Stimulated activated naive CD8-positive, alpha-beta T cell treated with anti-CD3 and anti-CD28 coated beads, Interleukin-15, Interleukin-2, amounts not matched to agents 100 ng/mL and 50 ng/mL, for 24 hours (primary cell): Measurements from ENCODE around the gene MARCHF3.
"Not testable (repeated sequence)": the region's sequence is repeated elsewhere in the genome, so short reads cannot be mapped to it uniquely, and the experiment has no call there.

ENCODE experiments used
- H3K27ac Mint-ChIP-seq: one replicate; pipeline ENCODE4 v1.8.0; 2021; ENCODE audit warnings: mild to moderate bottlenecking, mixed read lengths
- H3K27me3 Mint-ChIP-seq: one replicate; pipeline ENCODE4 v1.8.0; 2021; ENCODE audit warnings: mixed read lengths
- H3K36me3 Mint-ChIP-seq: one replicate; pipeline ENCODE4 v1.8.0; 2021; ENCODE audit warnings: low read depth, mixed read lengths
- H3K4me1 Mint-ChIP-seq: one replicate; pipeline ENCODE4 v1.8.0; 2021; ENCODE audit warnings: low read depth, mixed read lengths
- H3K4me3 Mint-ChIP-seq: one replicate; pipeline ENCODE4 v1.8.0; 2021; ENCODE audit warnings: mild to moderate bottlenecking, mixed read lengths
- H3K9me3 Mint-ChIP-seq: one replicate; pipeline ENCODE4 v1.8.0; 2021; ENCODE audit warnings: mixed read lengths

Gene MARCHF3

GRCh38 chr5:126947146-126948010 is 83.0 kb downstream of the MARCHF3 start:
- Mint-ChIP-seq H3K9me3 (no peaks in the 10 kb centered on the region), H3K36me3 (no peaks in the 10 kb centered on the region), H3K27ac (no peak overlapping the region), H3K27me3 (no peaks in the 10 kb centered on the region), H3K4me3 (no peak overlapping the region), H3K4me1 (peaks cover 9% of the 10 kb centered on the region)

DNA sequence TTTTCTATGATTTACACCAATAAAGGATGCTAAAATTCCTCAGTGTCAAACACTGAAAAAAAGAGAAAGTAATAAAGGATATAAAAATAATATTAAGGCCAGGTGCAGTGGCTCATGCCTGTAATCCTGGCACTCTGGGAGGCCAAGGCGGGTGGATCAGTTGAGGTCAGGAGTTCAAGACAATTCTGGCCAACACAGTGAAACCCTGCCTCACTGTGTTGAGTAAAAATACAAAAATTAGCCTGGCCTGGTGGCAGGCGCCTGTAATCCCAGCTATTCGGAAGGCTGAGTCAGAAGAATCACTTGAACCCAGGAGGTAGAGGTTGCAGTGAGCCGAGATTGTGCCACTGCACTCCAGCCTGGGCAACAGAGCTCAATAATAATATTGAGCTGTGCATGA is 87.5 kb downstream of the MARCHF3 start:
- not testable (repeated sequence) for H3K27ac Mint-ChIP-seq, H3K27me3 Mint-ChIP-seq, H3K4me1 Mint-ChIP-seq, H3K4me3 Mint-ChIP-seq, H3K36me3 Mint-ChIP-seq, H3K9me3 Mint-ChIP-seq

DNA sequence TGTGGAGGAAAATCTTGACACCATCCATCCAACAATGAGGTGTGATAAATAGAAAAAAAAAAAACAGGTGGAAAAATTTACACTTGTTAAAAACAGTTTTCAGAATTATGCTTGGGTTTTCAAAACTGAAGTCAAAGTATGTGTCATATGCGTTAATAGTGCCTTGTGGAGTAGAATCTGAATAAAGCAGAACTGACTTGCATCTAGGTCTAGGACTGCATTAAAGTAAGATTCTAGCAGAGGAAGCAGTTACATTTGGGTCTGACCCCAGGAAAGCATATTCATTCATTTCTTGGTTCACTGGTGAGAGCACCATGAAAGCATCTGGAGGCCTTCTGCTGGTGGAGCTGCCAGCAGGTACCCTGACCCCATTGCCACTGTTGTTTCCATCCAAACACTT is 89.0 kb downstream of the MARCHF3 start:
- no peaks in the 10 kb centered on the region for H3K36me3 Mint-ChIP-seq
- H3K27ac Mint-ChIP-seq: no peak overlapping the region
- no peak overlapping the region for H3K4me3 Mint-ChIP-seq
- no peaks in the 10 kb centered on the region for H3K9me3 Mint-ChIP-seq
- no peaks in the 10 kb centered on the region for H3K4me1 Mint-ChIP-seq
- H3K27me3 Mint-ChIP-seq: no peaks in the 10 kb centered on the region

DNA sequence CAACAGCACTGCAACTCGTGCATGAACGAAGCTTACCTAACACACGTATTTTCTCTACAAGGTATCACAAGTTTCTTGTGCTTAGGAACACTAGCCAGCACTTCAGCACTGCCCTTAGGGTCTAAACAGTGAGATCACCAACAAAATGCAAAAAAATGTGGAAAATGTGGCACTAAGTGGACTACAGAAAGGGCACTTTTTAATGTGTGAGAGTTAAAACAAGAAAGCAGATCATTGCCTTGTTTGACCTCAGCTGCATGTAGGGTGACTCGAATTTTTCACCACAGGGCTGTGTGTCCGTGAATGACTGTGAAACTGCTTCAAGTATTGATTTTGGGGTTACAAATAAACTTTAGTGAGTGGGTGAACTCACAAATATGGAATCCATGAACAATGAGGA is 90.5 kb downstream of the MARCHF3 start:
- H3K4me3 Mint-ChIP-seq: no peak overlapping the region
- H3K27me3 Mint-ChIP-seq: no peaks in the 10 kb centered on the region
- H3K4me1 Mint-ChIP-seq: no peaks in the 10 kb centered on the region
- no peak overlapping the region for H3K27ac Mint-ChIP-seq
- no peaks in the 10 kb centered on the region for H3K9me3 Mint-ChIP-seq
- H3K36me3 Mint-ChIP-seq: no peaks in the 10 kb centered on the region

DNA sequence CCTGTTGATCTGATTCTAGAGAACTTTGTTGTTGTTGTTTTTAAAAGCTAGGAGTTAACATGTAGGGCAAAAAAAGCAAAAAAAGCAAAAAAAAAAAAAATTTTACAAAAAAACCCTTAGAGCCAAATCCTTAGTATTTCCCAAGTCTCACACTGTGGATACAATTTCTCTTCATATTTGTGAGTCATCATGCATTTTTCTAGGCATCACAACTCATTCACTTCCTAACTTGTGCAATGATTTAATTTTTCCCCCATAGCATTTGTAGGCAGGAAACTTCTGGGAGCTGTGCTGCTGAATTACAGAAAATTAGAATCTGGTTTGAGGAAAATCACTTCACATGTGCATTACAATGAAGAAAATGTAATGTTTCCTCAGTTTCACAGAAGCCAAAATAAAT is 91.9 kb downstream of the MARCHF3 start:
- H3K4me3 Mint-ChIP-seq: no peak overlapping the region
- no peaks in the 10 kb centered on the region for H3K9me3 Mint-ChIP-seq
- H3K36me3 Mint-ChIP-seq: no peaks in the 10 kb centered on the region
- no peaks in the 10 kb centered on the region for H3K4me1 Mint-ChIP-seq
- H3K27ac Mint-ChIP-seq: no peak overlapping the region
- H3K27me3 Mint-ChIP-seq: no peaks in the 10 kb centered on the region

DNA sequence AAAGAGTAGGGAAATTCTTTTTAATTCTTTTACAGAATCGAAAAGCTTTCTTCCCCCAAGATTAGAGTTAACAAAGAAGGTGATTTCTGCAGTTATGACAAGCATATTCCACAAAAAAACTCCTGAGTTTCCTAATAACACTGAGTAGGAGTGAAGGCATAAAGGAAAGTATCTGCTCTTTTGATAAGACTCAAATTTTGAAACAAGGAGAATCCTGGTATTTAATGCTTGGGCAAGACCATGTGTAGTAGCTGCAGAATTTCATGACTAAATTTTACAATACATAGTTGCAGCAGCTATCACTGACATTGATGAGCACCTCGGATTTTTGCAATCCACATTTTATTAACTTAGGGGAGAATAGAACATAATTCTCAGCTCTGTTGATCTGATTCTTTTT is 92.6 kb downstream of the MARCHF3 start:
- no peaks in the 10 kb centered on the region for H3K36me3 Mint-ChIP-seq
- H3K27me3 Mint-ChIP-seq: no peaks in the 10 kb centered on the region
- no peaks in the 10 kb centered on the region for H3K9me3 Mint-ChIP-seq
- no peak overlapping the region for H3K27ac Mint-ChIP-seq
- no peak overlapping the region for H3K4me3 Mint-ChIP-seq
- H3K4me1 Mint-ChIP-seq: no peaks in the 10 kb centered on the region

GRCh38 chr5:126936775-126937418 is 93.5 kb downstream of the MARCHF3 start:
- Mint-ChIP-seq H3K9me3 (no peaks in the 10 kb centered on the region), H3K27ac (no peak overlapping the region), H3K36me3 (no peaks in the 10 kb centered on the region), H3K4me3 (no peak overlapping the region), H3K4me1 (no peaks in the 10 kb centered on the region), H3K27me3 (no peaks in the 10 kb centered on the region)

GRCh38 chr5:126931963-126932660 is 98.2 kb downstream of the MARCHF3 start:
- Mint-ChIP-seq H3K9me3 (no peaks in the 10 kb centered on the region), H3K27ac (no peak overlapping the region), H3K27me3 (no peaks in the 10 kb centered on the region), H3K4me1 (no peaks in the 10 kb centered on the region), H3K4me3 (no peak overlapping the region), H3K36me3 (no peaks in the 10 kb centered on the region)

DNA sequence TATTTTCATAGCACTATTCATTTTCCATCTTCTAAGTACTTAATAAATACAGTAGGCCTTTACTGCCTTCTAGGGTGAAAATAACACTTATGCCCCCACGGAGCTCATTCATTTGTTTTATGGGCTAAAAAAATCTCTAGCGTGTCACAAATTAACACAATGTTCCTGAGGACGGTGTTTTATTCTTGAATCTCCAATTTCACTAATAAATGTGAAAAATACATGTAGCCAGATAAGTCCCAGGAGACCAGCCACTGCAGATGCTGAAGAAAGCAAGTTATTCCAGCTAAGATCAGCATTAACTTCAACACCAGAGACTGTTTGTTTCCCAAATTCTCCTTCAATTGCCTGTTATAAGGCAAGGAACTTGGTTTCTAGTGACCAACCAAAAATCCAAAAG is 102.3 kb downstream of the MARCHF3 start:
- no peaks in the 10 kb centered on the region for H3K4me1 Mint-ChIP-seq
- H3K4me3 Mint-ChIP-seq: no peak overlapping the region
- H3K27ac Mint-ChIP-seq: no peak overlapping the region
- no peaks in the 10 kb centered on the region for H3K36me3 Mint-ChIP-seq
- H3K9me3 Mint-ChIP-seq: no peaks in the 10 kb centered on the region
- H3K27me3 Mint-ChIP-seq: no peaks in the 10 kb centered on the region

DNA sequence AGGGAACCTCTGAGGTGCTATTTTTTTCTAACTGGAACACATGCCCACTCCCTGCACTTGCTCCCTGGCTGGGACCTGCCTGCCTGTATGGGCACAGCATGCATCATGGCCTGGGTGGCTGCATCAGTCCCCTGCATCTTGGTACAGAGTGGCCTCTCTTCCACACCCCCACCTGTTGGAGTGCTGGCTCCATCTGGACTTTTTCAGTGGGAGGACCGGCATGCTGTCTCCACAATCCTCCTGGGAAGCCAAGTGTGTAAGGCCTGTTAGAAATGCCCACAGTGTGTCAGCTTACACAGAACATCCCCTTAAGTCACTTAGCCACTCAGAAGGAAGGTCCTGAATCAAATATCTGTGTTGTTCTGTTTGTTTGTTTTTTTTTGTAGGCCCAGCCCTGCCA is 102.9 kb downstream of the MARCHF3 start:
- Mint-ChIP-seq H3K36me3 (no peaks in the 10 kb centered on the region), H3K9me3 (no peaks in the 10 kb centered on the region), H3K27ac (no peak overlapping the region)

GRCh38 chr5:126926187-126926586 is 104.2 kb downstream of the MARCHF3 start:
- H3K4me3 Mint-ChIP-seq: no peak overlapping the region
- no peak overlapping the region for H3K27ac Mint-ChIP-seq
- no peaks in the 10 kb centered on the region for H3K27me3 Mint-ChIP-seq
- H3K36me3 Mint-ChIP-seq: no peaks in the 10 kb centered on the region
- no peaks in the 10 kb centered on the region for H3K9me3 Mint-ChIP-seq
- H3K4me1 Mint-ChIP-seq: no peaks in the 10 kb centered on the region

More for the DNA sequence above, 102.9 kb downstream of the MARCHF3 start:
- no peak overlapping the region for H3K4me3 Mint-ChIP-seq
- no peaks in the 10 kb centered on the region for H3K27me3 Mint-ChIP-seq
- no peaks in the 10 kb centered on the region for H3K4me1 Mint-ChIP-seq

- Mint-ChIP-seq H3K4me1 (no peaks in the 10 kb centered on the region), H3K27ac (no peak overlapping the region), H3K4me3 (no peak overlapping the region), H3K36me3 (no peaks in the 10 kb centered on the region), H3K9me3 (no peaks in the 10 kb centered on the region), H3K27me3 (no peaks in the 10 kb centered on the region)
These were observed 104.9 kb downstream of the MARCHF3 start for GRCh38 chr5:126925482-126925881.

GRCh38 chr5:126924331-126925033 is 105.9 kb downstream of the MARCHF3 start:
- Mint-ChIP-seq H3K9me3 (no peaks in the 10 kb centered on the region), H3K4me3 (no peak overlapping the region), H3K27me3 (no peaks in the 10 kb centered on the region), H3K27ac (no peak overlapping the region), H3K4me1 (no peaks in the 10 kb centered on the region), H3K36me3 (no peaks in the 10 kb centered on the region)

DNA sequence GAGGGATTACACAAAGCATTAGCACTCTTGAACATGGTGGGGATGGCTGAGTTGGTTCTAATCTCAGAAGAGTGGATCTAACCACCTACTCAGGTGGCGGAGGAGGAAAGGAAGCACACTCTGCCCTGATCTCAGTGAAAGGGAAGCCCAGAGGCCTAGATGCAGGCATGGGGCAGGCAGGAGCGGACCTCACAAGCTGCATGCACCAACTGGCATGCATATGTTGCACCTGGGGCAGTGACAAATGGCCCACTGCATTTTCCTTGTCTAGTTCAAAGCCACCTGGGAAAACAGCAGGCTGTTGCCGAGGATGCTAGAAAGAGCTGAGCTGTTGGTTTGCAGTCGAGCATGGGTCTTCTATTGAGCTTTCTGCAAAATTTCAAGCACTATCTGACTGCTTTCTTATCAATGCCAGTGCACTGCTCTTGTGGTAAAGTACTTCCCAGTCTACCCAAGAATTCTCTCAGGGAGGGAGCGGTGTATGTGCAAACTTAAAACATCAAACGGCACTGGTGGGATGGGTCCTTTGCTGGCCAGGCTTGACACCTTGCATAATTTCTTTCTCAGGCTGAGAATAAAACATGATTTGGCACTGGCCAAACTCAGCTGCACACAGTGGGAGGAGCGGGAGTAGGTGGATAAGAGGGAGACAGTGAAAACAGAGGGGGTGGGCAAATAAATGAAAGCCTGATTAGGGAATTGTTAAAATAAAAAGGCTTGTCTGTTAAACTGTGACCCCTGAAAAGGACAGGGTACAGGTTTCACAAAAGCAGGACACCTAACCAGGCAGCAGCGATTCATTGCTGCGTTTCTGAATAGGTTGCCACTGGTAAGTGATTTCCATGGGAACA is 108.9 kb downstream of the MARCHF3 start:
- Mint-ChIP-seq H3K36me3 (no peaks in the 10 kb centered on the region), H3K27ac (no peak overlapping the region), H3K4me3 (no peak overlapping the region), H3K27me3 (no peaks in the 10 kb centered on the region), H3K9me3 (no peaks in the 10 kb centered on the region), H3K4me1 (no peaks in the 10 kb centered on the region)
